MM.1S (cell line): ENCODE data around the gene SLC13A3.

ENCODE experiments used
- CTCF ChIP-seq: fragments of 300-600 bp; sonication (generic); IDR thresholded peaks from 2 replicates; pipeline ENCODE4 v1.5.1; 2016; ENCODE audit warnings: antibody characterized with exemption, low read length, mixed read lengths
- EZH2phosphoT487 ChIP-seq: fragments of 300-600 bp; sonication (generic); IDR thresholded peaks from 2 replicates; pipeline ENCODE4 v1.6.1; 2018; ENCODE audit warnings: antibody characterized with exemption, low read length

GRCh38 chr20:46544576-46544975, 106.7 kb downstream of the SLC13A3 start:
- TF ChIP-seq CTCF: peak; percentile 47
- TF ChIP-seq EZH2phosphoT487: no peak
